ENCODE measurements around the gene FN3K. TPM values are rescaled to one million over a fixed set of nuclear protein-coding genes. Genes with fewer than 3 reads are reported as not detected.

Gene FN3K
- total and polyA plus RNA-seq, 2 of the 8 experiments (the other 6 are each of a cell fraction or from before 2014, with no cell fraction given): 0.88 to 14.2 TPM

- no peak for TF ChIP-seq POLR2AphosphoS5 (IDR thresholded peaks at IDR 0.05; ENCODE audit: low read depth, low read length)
- TF ChIP-seq POU5F1 (IDR thresholded peaks at IDR 0.05; ENCODE audit: low read depth, low read length): no peak
- TF ChIP-seq RFX5 (IDR thresholded peaks at IDR 0.05; ENCODE audit: borderline replicate concordance, low read depth, low read length): no peak
Observed at GRCh38 chr17:82794781-82795482, 59.5 kb downstream of the FN3K start (continued).

Data from H1 (cell line).